ENCODE data around the gene HIVEP2.
"Not testable (repeated sequence)": the region's sequence is repeated elsewhere in the genome, so short reads cannot be mapped to it uniquely, and the experiment has no call there.

The HIVEP2 gene, protein sequence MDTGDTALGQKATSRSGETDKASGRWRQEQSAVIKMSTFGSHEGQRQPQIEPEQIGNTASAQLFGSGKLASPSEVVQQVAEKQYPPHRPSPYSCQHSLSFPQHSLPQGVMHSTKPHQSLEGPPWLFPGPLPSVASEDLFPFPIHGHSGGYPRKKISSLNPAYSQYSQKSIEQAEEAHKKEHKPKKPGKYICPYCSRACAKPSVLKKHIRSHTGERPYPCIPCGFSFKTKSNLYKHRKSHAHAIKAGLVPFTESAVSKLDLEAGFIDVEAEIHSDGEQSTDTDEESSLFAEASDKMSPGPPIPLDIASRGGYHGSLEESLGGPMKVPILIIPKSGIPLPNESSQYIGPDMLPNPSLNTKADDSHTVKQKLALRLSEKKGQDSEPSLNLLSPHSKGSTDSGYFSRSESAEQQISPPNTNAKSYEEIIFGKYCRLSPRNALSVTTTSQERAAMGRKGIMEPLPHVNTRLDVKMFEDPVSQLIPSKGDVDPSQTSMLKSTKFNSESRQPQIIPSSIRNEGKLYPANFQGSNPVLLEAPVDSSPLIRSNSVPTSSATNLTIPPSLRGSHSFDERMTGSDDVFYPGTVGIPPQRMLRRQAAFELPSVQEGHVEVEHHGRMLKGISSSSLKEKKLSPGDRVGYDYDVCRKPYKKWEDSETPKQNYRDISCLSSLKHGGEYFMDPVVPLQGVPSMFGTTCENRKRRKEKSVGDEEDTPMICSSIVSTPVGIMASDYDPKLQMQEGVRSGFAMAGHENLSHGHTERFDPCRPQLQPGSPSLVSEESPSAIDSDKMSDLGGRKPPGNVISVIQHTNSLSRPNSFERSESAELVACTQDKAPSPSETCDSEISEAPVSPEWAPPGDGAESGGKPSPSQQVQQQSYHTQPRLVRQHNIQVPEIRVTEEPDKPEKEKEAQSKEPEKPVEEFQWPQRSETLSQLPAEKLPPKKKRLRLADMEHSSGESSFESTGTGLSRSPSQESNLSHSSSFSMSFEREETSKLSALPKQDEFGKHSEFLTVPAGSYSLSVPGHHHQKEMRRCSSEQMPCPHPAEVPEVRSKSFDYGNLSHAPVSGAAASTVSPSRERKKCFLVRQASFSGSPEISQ (N-terminal part only)

DNA sequence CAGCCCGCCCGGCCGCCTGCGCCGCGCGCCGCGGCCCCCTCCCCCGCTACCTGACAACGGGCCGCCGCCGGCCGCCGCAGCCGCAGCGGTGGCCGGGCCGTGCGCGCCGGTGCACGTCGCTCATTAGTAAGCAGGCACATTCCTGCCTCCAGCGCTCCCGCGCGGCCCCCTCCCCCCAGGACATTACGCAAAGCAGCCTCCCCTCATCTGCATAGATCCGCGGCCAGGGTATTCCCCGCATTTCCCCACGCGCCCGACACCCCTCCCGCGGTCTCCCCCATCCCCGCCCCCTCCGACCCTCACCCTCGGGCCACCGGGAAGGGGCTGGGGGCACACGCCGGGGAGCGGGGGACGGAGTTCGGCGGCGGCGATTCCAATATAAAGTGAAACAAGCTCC, at the start of gene HIVEP2:
Gene HIVEP2, minus strand, starts transcription at position 128 of the 397 bp plus-strand sequence. CDS start 170,438 bp downstream, outside the sequence.
- TF ChIP-seq Cebpa-rat (IDR thresholded peaks at IDR 0.05): peak in 3 of 11 experiments; percentile 32 to 53 (median 38); a peak in 2 of 22 replicates
- Histone ChIP-seq H3K27me3 (no peaks in the 10 kb centered on the region), H3K4me2 (peak within 1 kb of the TSS; percentile 75 to 98 (median 95)), H3K4me1 (peaks cover 39 to 56% (median 48%) of the 10 kb centered on the region in 10 experiments), H3K4me3 (peak within 1 kb of the TSS; percentile 82 to 95 (median 92)), H3K9me3 (replicated peaks in 1 of 11) (no peaks in the 10 kb centered on the region), H3K36me3 (no peaks in the 10 kb centered on the region; a peak in 1 of 22 replicates), H3K27ac (peak within 1 kb of the TSS; percentile 86 to 99 (median 96)), H3K9ac (peak within 1 kb of the TSS; percentile 87 to 100 (median 96)), H4K20me1 (peaks cover 0 to 30% (median 0%) of the 10 kb centered on the region in 11 experiments; a peak in 4 of 22 replicates)

DNA sequence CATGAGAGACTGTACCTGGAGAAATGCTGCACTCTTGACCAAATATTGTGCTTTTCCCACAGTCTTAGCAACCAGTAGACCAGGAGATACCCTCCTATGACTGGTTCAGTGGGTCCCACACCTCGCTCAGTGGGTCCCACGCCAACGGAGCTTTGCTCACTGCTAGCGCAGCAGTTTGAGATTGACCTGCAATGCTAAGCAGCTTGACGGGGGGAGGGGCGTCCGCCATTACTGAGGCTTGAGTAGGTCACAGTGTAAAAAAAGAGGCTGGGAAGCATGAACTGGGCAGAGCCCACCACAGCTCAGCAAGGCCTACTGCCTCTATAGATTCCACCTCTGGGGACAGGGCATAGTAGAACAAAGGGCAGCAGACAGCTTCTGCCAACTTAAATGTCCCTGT, 49.0 kb upstream of the HIVEP2 start:
- Histone ChIP-seq H3K27me3 (no peaks in the 10 kb centered on the region), H3K27ac (no peak overlapping the region), H3K4me2 (no peak overlapping the region), H3K9me3 (replicated peaks in 1 of 11) (peaks cover 0 to 20% (median 12%) of the 10 kb centered on the region in 11 experiments; a peak in 10 of 22 replicates), H3K9ac (no peak overlapping the region), H4K20me1 (no peaks in the 10 kb centered on the region), H3K4me3 (no peak overlapping the region), H3K36me3 (no peaks in the 10 kb centered on the region), H3K4me1 (no peaks in the 10 kb centered on the region)
- no peak for TF ChIP-seq Cebpa-rat (IDR thresholded peaks at IDR 0.05)

DNA sequence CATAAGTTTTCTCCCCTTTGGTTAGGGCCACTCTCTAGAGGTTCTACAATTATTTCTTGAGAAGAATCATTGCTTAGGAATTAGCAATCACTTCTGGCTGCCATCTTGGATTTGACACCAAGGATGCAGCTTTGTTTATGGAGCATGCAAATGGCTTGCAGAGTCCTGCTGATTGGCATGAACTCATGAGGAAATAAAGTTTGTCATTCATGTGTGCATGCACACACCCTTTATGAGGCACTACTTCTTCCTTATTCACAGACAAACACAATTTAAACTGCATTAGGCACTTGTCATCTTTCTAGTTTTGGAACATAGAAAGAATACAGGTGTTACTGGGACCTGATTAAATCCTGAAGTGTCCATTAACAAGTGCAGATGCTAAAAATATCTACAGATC, 42.5 kb upstream of the HIVEP2 start:
- Histone ChIP-seq H3K9me3 (replicated peaks in 1 of 11) (peaks cover 9 to 18% (median 12%) of the 10 kb centered on the region in 11 experiments), H4K20me1 (no peaks in the 10 kb centered on the region), H3K4me2 (no peak overlapping the region), H3K4me1 (no peaks in the 10 kb centered on the region), H3K4me3 (no peak overlapping the region), H3K36me3 (no peaks in the 10 kb centered on the region), H3K27ac (no peak overlapping the region), H3K9ac (no peak overlapping the region), H3K27me3 (no peaks in the 10 kb centered on the region)
- no peak for TF ChIP-seq Cebpa-rat (IDR thresholded peaks at IDR 0.05)

DNA sequence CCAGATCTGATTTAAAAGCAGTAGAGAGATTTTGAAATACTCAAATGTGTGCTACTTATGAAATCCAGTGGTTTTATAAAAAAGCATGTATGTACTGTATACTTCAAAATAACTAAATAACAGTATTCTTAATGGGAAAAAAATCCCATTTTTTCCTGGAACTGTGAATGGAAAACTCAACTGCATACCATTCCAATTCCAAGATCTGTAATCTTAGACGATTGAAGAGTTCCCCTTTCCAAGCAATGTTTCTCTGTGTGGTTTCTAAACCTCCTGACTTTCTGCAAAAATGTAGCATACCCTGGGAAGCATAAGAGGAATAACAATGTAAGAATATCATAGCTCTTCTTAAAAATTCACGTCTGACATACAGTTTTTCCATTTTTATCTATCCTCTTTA, 40.3 kb upstream of the HIVEP2 start:
- no peaks in the 10 kb centered on the region for H4K20me1 ChIP-seq
- H3K27me3 ChIP-seq: no peaks in the 10 kb centered on the region
- TF ChIP-seq Cebpa-rat (IDR thresholded peaks at IDR 0.05): no peak

DNA sequence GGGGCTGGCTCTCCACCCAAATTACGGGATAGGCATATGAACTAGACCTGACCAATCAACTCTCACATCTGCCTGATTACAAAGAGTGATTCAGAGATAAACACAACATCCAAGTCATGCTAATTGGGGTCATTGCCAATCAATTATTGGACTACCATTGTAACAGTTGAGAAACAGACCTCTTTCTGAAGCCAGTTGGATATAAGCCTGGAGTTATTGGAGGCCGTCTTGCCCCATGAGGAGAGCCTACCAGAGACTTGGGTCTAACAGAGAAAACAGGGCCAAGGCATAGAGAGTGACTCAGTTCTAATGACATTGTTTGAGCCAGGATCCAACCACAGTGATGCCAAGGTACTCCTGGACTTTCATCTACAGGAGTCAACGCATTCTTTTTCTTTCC, 39.4 kb upstream of the HIVEP2 start:
- H3K4me2 ChIP-seq: no peak overlapping the region
- no peak overlapping the region for H3K4me3 ChIP-seq
- H3K36me3 ChIP-seq: no peaks in the 10 kb centered on the region
- no peak overlapping the region for H3K9ac ChIP-seq
- H3K4me1 ChIP-seq: no peaks in the 10 kb centered on the region
- no peaks in the 10 kb centered on the region for H4K20me1 ChIP-seq
- no peak for TF ChIP-seq Cebpa-rat (IDR thresholded peaks at IDR 0.05)
- H3K27me3 ChIP-seq: no peaks in the 10 kb centered on the region
- H3K9me3 ChIP-seq (replicated peaks in 1 of 11): peaks cover 22 to 32% (median 26%) of the 10 kb centered on the region in 11 experiments
- H3K27ac ChIP-seq: no peak overlapping the region

More for the DNA sequence above, 40.3 kb upstream of the HIVEP2 start:
- no peaks in the 10 kb centered on the region for H3K4me1 ChIP-seq
- H3K9me3 ChIP-seq (replicated peaks in 1 of 11): peaks cover 22 to 30% (median 26%) of the 10 kb centered on the region in 11 experiments
- no peak overlapping the region for H3K4me3 ChIP-seq
- no peak overlapping the region for H3K4me2 ChIP-seq
- no peak overlapping the region for H3K9ac ChIP-seq
- no peak overlapping the region for H3K27ac ChIP-seq
- H3K36me3 ChIP-seq: no peaks in the 10 kb centered on the region

DNA sequence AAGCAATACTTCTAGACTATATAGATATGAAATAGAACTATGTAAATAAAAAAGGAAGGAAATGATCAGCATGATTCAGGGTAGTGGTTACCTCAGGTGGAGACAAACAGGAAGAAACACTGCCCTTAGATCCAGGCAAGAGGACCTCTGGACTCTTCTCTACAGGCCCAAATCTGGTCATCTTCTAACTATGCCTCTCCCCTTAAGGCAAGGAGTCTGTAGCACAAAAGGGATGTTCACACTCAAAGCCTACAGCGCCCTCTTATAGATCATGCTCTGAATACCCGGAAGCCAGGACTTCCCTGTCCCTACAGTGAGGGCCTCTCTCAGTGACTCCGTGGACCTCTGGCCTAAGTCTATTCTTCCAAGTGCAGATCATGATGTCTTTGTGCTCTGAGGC, 30.4 kb upstream of the HIVEP2 start:
- Histone ChIP-seq H3K27ac (no peak overlapping the region), H3K4me2 (peak overlapping the region in 3 of 11 experiments; percentile 0 to 17 (median 14); a peak in 1 of 22 replicates), H3K27me3 (no peaks in the 10 kb centered on the region), H3K9me3 (replicated peaks in 1 of 11) (peaks cover 0 to 10% (median 0%) of the 10 kb centered on the region in 11 experiments; a peak in 5 of 22 replicates), H3K36me3 (no peaks in the 10 kb centered on the region), H3K4me1 (peaks cover 0 to 7% (median 0%) of the 10 kb centered on the region in 10 experiments; a peak in 3 of 20 replicates), H3K9ac (no peak overlapping the region), H3K4me3 (no peak overlapping the region), H4K20me1 (no peaks in the 10 kb centered on the region)
- no peak for TF ChIP-seq Cebpa-rat (IDR thresholded peaks at IDR 0.05)

DNA sequence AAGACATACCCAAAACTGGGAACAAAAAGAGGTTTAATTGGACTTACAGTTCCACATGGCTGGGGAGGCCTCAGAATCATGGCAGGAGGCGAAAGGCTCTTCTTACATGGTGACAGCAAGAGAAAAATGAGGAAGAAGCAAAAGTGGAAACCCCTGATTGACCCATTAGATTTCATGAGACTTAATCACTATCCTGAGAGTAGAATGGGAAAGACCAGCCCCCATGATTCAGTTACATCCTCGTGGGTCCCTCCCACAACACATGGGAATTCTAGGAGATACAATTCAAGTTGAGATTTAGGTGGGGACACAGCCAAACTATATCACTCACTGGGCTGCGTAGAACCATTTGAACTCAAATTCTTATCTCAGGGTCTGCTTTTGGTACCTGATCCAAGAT, 26.0 kb upstream of the HIVEP2 start:
- H4K20me1 ChIP-seq, H3K4me2 ChIP-seq: not testable (repeated sequence)

DNA sequence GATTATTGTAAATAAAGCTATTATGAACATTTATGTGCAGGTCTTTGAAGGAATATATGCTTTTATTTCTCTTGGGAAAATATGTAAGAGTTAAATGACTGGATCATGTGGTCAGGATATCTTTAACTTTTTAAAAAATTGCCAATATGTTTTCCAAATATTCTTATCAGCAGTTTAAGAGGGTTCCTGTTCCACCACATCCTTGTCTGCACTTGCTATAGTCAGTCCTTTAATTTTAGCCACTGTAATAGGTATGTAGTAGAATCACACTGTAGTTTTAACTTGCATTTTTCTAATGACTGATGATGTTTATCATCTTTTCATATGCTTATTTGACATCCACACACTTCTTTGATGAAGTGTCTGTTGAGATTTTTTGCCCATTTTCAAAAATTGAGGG, 23.6 kb upstream of the HIVEP2 start:
- Histone ChIP-seq H3K4me3 (no peak overlapping the region), H3K27ac (no peak overlapping the region), H3K27me3 (no peaks in the 10 kb centered on the region), H3K9me3 (replicated peaks in 1 of 11) (peaks cover 0 to 4% (median 0%) of the 10 kb centered on the region in 11 experiments; a peak in 1 of 22 replicates), H3K9ac (no peak overlapping the region), H3K4me1 (no peaks in the 10 kb centered on the region), H3K4me2 (no peak overlapping the region), H3K36me3 (no peaks in the 10 kb centered on the region), H4K20me1 (no peaks in the 10 kb centered on the region)
- no peak for TF ChIP-seq Cebpa-rat (IDR thresholded peaks at IDR 0.05)

More for the DNA sequence above, 26.0 kb upstream of the HIVEP2 start:
- not testable (repeated sequence) for H3K9me3 ChIP-seq (replicated peaks in 1 of 11); H3K27ac ChIP-seq; H3K27me3 ChIP-seq; H3K36me3 ChIP-seq; H3K4me3 ChIP-seq; H3K9ac ChIP-seq; H3K4me1 ChIP-seq

DNA sequence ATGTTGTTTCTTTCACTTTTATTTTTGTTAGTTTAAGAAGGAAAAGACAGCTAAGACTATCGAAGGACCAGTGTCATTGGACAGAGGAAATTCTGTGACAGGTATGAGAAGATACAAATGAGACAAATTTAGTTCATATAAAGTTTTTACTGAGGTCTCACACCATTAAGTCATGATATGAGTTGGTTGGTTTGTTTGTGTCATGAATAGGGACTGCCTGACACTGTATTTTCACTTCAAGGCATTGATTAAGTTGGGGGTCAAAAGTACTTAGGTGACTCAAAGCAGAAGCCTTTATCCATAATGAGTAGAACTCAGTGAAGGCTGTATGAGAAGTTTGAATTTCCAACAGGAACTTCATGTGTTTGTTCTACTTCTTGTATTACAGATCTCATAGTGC, 21.3 kb upstream of the HIVEP2 start:
- no peak overlapping the region for H3K4me3 ChIP-seq

More for the DNA sequence above, 21.3 kb upstream of the HIVEP2 start:
- H3K27ac ChIP-seq: no peak overlapping the region
- no peak for TF ChIP-seq Cebpa-rat (IDR thresholded peaks at IDR 0.05)
- H3K9ac ChIP-seq: no peak overlapping the region
- no peak overlapping the region for H3K4me2 ChIP-seq
- no peaks in the 10 kb centered on the region for H3K36me3 ChIP-seq
- H3K4me1 ChIP-seq: no peaks in the 10 kb centered on the region
- no peaks in the 10 kb centered on the region for H3K27me3 ChIP-seq
- no peaks in the 10 kb centered on the region for H4K20me1 ChIP-seq
- peaks cover 0 to 4% (median 0%) of the 10 kb centered on the region in 11 experiments; a peak in 4 of 22 replicates for H3K9me3 ChIP-seq (replicated peaks in 1 of 11)

All from BLaER1 treated with 17β-estradiol and CSF1 and Interleukin-3, amounts not matched to agents 10 nM and 100 nM (cell line).